Measurements from ENCODE around the gene MAGI1. TPM values are rescaled to one million over a fixed set of nuclear protein-coding genes. Genes with fewer than 3 reads are reported as not detected.

MAGI1 gene
- total RNA-seq, 1 donor from 2014 or later = 49.8 TPM

DNA sequence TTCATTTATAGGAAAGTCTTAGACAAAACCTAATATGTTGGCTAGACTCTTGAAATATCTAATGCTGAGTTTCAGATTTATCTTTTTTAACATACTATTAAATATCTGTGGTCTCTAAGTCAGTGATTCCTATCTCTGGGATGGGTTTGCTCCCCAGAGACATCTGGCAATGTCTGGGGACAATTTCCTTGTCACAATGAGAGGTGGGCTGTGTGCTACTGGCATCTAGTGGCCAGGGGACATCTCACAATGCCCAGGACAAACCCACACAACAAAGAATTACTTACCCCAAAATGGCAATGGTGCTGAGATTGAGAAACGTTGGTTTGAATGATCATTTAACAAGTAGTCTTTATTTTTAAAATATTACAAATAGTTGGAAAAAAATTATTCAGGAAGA is 602.1 kb downstream of the MAGI1 start:
- Mint-ChIP-seq H3K9me3 (no peaks in the 10 kb centered on the region), H3K27me3 (ENCODE audit: low read depth) (no peaks in the 10 kb centered on the region), H3K27ac (ENCODE audit: unreplicated experiment) (no peak overlapping the region), H3K36me3 (ENCODE audit: low read depth) (peaks cover 5% of the 10 kb centered on the region), H3K4me1 (peaks cover 9% of the 10 kb centered on the region), H3K4me3 (no peak overlapping the region)
- TF ChIP-seq, protein P1, sequence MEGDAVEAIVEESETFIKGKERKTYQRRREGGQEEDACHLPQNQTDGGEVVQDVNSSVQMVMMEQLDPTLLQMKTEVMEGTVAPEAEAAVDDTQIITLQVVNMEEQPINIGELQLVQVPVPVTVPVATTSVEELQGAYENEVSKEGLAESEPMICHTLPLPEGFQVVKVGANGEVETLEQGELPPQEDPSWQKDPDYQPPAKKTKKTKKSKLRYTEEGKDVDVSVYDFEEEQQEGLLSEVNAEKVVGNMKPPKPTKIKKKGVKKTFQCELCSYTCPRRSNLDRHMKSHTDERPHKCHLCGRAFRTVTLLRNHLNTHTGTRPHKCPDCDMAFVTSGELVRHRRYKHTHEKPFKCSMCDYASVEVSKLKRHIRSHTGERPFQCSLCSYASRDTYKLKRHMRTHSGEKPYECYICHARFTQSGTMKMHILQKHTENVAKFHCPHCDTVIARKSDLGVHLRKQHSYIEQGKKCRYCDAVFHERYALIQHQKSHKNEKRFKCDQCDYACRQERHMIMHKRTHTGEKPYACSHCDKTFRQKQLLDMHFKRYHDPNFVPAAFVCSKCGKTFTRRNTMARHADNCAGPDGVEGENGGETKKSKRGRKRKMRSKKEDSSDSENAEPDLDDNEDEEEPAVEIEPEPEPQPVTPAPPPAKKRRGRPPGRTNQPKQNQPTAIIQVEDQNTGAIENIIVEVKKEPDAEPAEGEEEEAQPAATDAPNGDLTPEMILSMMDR (conservative IDR thresholded peaks at IDR 0.05) = peak; percentile 67
- DNase-seq (ENCODE audit: low read depth, low spot score) = peak; percentile 28

DNA sequence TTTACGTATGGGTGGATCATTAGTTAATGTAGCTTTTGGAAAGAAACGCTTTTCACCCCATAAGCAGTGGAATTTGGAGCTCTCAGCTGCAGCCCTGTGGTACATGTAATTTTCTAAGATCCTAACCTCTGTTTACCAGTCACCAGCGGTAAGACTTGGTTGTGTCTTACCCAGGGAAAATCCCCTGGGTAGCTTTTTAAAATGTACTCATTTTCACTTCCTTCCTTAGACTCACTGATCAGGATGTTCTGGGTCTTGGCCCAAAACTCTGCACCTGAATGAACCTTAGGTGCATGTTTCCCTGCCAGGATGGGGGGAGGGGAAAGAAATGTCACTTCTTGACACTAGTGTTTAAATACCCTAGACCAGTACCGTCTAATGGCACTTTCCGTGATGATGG is 605.2 kb downstream of the MAGI1 start:
- no peaks in the 10 kb centered on the region for H3K9me3 Mint-ChIP-seq
- peaks cover 18% of the 10 kb centered on the region for H3K36me3 Mint-ChIP-seq (ENCODE audit: low read depth)
- peaks cover 3% of the 10 kb centered on the region for H3K4me1 Mint-ChIP-seq
- DNase-seq (ENCODE audit: low read depth, low spot score) = no peak
- no peaks in the 10 kb centered on the region for H3K27me3 Mint-ChIP-seq (ENCODE audit: low read depth)
- TF ChIP-seq, protein P1 (conservative IDR thresholded peaks at IDR 0.05) = no peak
- H3K4me3 Mint-ChIP-seq = no peak overlapping the region
- no peak overlapping the region for H3K27ac Mint-ChIP-seq (ENCODE audit: unreplicated experiment)

DNA sequence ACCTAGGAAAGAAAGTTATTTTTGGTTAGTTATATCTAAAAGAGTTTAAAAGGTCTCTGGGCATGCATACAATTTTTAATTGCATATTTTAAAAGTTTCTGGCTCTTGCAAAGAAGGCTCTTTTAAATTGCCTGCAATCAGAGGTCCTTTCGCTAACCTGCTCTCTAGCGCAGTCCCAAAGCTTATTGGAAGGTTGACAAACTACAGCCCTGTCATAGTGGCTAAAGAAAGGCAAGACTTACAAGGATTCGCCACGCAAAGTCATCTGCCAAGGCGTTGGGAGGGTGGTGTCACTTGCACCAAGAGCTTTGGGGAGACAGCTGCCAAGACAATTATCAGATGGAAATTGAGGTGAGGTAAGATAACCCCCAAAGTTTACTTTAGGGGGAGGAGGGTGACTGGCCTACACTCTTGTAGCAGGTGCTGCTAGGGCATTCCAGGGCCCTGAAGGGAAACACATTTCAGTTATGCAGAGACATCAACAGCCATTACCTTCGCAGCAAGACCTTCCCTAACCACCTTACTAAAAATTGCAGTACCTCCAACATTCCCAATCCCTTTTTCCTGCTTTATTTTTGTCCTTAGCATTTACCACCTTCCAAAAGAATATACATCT is 606.2 kb downstream of the MAGI1 start:
- Mint-ChIP-seq H3K4me3 (no peak overlapping the region), H3K36me3 (ENCODE audit: low read depth) (peaks cover 21% of the 10 kb centered on the region)
- TF ChIP-seq, protein P1 (conservative IDR thresholded peaks at IDR 0.05) = no peak

DNA sequence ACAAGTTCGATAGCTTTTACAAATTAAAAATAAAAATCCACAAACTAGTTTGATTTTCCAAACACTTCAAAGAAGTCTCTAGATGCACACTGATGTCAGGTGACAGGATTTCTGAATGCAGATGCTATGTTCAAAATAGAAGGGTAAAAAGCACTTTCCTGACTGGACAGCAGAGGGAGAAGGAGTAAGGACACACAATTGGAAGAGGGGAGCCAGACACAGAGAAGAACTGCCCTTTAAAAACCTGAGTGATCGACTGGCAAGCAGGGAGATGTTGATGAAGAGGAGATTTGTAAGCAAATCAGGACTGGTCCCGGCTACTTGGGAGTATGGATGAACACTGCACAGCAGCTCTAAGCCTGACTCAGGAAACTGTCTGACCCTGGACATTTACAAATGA is 612.8 kb downstream of the MAGI1 start:
- no peaks in the 10 kb centered on the region for H3K27me3 Mint-ChIP-seq (ENCODE audit: low read depth)
- no peak overlapping the region for H3K4me3 Mint-ChIP-seq
- H3K4me1 Mint-ChIP-seq = peaks cover 9% of the 10 kb centered on the region
- no peak for DNase-seq (ENCODE audit: low read depth, low spot score)
- TF ChIP-seq, protein P1 (conservative IDR thresholded peaks at IDR 0.05) = peak; percentile 61
- peaks cover 21% of the 10 kb centered on the region for H3K36me3 Mint-ChIP-seq (ENCODE audit: low read depth)
- H3K9me3 Mint-ChIP-seq = no peaks in the 10 kb centered on the region
- H3K27ac Mint-ChIP-seq (ENCODE audit: unreplicated experiment) = no peak overlapping the region

More for the DNA sequence above, 606.2 kb downstream of the MAGI1 start:
- Mint-ChIP-seq H3K4me1 (peaks cover 3% of the 10 kb centered on the region), H3K9me3 (no peaks in the 10 kb centered on the region), H3K27ac (ENCODE audit: unreplicated experiment) (no peak overlapping the region), H3K27me3 (ENCODE audit: low read depth) (no peaks in the 10 kb centered on the region)
- no peak for DNase-seq (ENCODE audit: low read depth, low spot score)

DNA sequence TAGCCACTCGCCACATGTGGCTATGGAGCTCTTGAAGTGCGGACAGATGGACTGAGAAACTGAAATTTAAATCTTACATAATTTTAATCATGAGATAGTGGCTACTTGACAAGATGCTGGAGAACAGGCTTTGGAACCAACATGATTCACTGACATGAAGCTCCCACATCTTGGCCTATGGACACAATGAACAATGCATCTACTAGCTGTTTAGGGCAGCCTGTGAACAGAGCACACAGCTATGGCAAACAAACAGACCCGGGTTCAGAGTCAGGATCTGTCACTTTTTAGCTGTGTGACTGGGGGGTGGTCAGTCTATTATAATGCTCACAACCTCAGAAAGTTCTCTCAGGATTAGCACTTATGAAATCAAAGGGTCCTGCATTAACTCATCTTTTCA is 616.6 kb downstream of the MAGI1 start:
- DNase-seq (ENCODE audit: low read depth, low spot score) = no peak
- Mint-ChIP-seq H3K4me3 (no peak overlapping the region), H3K27ac (ENCODE audit: unreplicated experiment) (no peak overlapping the region), H3K9me3 (no peaks in the 10 kb centered on the region), H3K27me3 (ENCODE audit: low read depth) (no peaks in the 10 kb centered on the region), H3K4me1 (peaks cover 32% of the 10 kb centered on the region), H3K36me3 (ENCODE audit: low read depth) (peaks cover 8% of the 10 kb centered on the region)
- TF ChIP-seq, protein P1 (conservative IDR thresholded peaks at IDR 0.05) = no peak

Measured in neural crest cell (in vitro differentiated cells).